Muscle layer of duodenum (tissue), 2 donors: Measurements from ENCODE around the gene PAQR9.
"Not testable (repeated sequence)": the region's sequence is repeated elsewhere in the genome, so short reads cannot be mapped to it uniquely, and the experiment has no call there.

ENCODE experiments used
- H3K27ac ChIP-seq: one replicate; pipeline ENCODE4 v1.7.0; 2013; ENCODE audit warnings: mild to moderate bottlenecking, low read length
- H3K27me3 ChIP-seq: one replicate; pipeline ENCODE4 v1.7.0; 2013; ENCODE audit warnings: low read depth, mild to moderate bottlenecking, control low read depth, low read length
- H3K36me3 ChIP-seq, 2 donors: one replicate each; pipeline ENCODE4 v1.7.0; 2013; ENCODE audit warnings: low read length in 2 of 2, control low read depth in 1 of 2, mild to moderate bottlenecking in 1 of 2; ENCODE audit not compliant: insufficient read depth in 2 of 2, control insufficient read depth in 1 of 2
- H3K4me1 ChIP-seq, 2 donors: one replicate each; pipeline ENCODE4 v1.7.0; 2013; ENCODE audit warnings: low read length in 2 of 2, mild to moderate bottlenecking in 2 of 2, control low read depth in 1 of 2, moderate library complexity in 1 of 2; ENCODE audit not compliant: insufficient read depth in 2 of 2, control insufficient read depth in 1 of 2
- H3K4me3 ChIP-seq, 2 donors: one replicate each; pipeline ENCODE4 v1.7.0; 2013; ENCODE audit warnings: low read length in 2 of 2, low read depth in 1 of 2, mild to moderate bottlenecking in 1 of 2
- H3K9me3 ChIP-seq, 2 donors: one replicate each; pipeline ENCODE4 v1.7.0; 2013; ENCODE audit warnings: low read length in 2 of 2, control low read depth in 1 of 2, mild to moderate bottlenecking in 1 of 2; ENCODE audit not compliant: control insufficient read depth in 1 of 2
- donor health status: healthy.

The PAQR9 gene

DNA sequence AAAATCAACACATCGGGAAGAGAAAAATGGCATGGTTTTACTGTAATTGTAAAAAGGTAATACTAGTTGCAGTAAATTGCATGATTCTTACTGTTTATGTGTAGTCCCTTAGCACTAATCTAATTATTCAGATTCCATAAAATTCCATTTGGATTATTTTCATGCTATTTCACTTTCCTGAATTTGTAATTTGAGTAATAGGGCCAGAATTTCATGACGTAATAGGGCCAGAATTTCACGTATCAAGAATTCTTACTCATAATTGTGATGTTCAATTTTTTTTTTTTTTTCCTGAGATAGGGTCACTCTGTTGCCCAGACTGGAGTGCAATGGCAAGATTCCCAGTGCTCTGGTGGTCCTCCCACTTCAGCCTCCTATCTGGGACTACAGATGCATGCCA is 35.0 kb upstream of the PAQR9 start:
- Histone ChIP-seq H3K4me3 (no peak overlapping the region), H3K27me3 (no peaks in the 10 kb centered on the region), H3K9me3 (no peaks in the 10 kb centered on the region), H3K36me3 (peaks cover 0 to 15% of the 10 kb centered on the region in 2 donors), H3K4me1 (peaks cover 8 to 29% of the 10 kb centered on the region in 2 donors), H3K27ac (no peak overlapping the region)

DNA sequence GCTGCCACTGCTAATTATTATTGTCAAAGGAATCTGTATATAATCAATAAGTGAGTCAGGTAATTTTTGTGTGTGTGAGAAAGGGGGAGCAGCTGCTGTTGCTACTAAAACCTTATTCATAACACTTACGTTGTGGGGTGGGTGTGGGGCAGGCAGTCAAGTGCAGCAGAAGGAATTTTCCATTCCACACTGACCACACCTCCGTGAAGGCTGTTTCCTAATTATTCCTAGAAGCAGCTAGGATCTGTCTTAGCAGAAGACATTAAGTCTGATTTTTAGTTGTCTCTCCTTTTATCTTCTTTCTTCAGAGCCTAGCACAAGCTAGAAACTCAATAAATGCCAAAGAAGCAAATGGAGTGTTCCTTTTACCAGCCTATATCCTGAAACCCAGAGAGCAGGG is 33.9 kb upstream of the PAQR9 start:
- no peak overlapping the region for H3K4me3 ChIP-seq
- peaks cover 0 to 19% of the 10 kb centered on the region in 2 donors for H3K4me1 ChIP-seq
- H3K27me3 ChIP-seq: no peaks in the 10 kb centered on the region
- no peak overlapping the region for H3K27ac ChIP-seq
- H3K9me3 ChIP-seq: no peaks in the 10 kb centered on the region
- H3K36me3 ChIP-seq: peaks cover 0 to 15% of the 10 kb centered on the region in 2 donors

DNA sequence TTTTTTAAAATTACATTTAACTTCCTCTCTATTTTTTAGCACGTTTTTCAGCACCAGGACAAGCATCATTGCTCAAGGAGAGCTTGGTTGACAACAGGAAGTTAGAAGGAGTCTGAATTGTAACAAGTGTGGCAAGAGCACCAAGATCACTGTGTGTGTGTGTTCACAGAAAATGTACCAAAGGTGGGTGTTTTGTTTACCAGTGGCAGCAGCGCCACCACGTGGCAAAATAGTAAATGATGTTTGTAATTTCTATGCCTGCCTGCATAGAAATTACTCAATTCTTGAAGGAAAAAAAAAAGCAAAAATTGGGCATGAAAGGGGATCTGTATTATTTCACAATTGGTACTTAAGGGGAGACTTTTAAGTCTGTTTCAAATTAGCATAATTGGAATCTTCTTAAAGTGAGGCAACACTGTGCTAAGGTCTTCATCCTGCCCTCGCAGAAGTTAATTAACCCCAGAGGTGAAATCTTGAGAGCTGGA is 30.5 kb upstream of the PAQR9 start:
- peaks cover 0 to 5% of the 10 kb centered on the region in 2 donors for H3K4me1 ChIP-seq

DNA sequence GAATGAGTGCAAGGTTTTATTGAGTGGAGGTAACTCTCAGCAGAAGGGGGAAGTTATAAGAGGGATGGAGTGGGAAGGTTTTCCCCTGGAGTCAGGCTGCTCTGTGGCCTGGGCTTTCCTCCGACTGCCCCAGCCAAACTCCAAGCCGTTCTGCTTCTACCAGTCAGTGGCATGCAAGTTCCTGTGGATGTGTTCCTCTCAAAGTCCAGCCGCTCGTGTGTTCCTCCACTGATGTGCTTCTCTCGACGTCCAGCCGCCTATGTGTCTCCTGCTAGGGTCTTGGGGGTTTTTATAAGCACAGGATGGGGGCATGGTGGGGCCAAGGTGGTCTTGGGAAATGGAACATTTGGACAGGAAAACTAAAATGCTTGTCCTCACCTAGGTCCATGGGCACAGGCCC is 28.8 kb upstream of the PAQR9 start:
- Histone ChIP-seq H3K27me3 (no peaks in the 10 kb centered on the region), H3K27ac (no peak overlapping the region), H3K4me1 (peaks cover 0 to 3% of the 10 kb centered on the region in 2 donors), H3K4me3 (no peak overlapping the region), H3K9me3 (no peaks in the 10 kb centered on the region), H3K36me3 (no peaks in the 10 kb centered on the region)

More for the DNA sequence above, 30.5 kb upstream of the PAQR9 start:
- H3K27ac ChIP-seq: no peak overlapping the region
- H3K36me3 ChIP-seq: no peaks in the 10 kb centered on the region
- no peak overlapping the region for H3K4me3 ChIP-seq
- no peaks in the 10 kb centered on the region for H3K9me3 ChIP-seq
- H3K27me3 ChIP-seq: no peaks in the 10 kb centered on the region

DNA sequence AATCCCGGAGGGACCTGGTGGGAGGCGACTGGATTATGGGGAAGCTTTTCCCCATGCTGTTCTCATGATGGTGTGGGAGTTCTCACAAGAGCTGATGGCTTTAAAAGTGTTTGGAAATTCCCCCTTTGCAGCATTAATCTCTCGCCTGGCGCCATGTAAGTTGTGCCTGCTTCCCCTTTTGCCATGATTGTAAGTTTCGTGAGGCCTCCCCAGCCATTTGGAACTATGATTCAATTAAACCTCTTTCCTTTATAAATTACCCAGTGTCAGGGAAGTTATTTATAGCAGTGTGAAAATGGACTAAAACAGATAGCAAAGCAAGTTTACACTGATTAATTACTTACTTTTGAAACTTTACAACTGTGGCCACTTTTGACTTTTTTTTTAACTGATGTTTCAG is 27.2 kb upstream of the PAQR9 start:
- H3K36me3 ChIP-seq: no peaks in the 10 kb centered on the region
- no peaks in the 10 kb centered on the region for H3K27me3 ChIP-seq
- no peaks in the 10 kb centered on the region for H3K4me1 ChIP-seq

DNA sequence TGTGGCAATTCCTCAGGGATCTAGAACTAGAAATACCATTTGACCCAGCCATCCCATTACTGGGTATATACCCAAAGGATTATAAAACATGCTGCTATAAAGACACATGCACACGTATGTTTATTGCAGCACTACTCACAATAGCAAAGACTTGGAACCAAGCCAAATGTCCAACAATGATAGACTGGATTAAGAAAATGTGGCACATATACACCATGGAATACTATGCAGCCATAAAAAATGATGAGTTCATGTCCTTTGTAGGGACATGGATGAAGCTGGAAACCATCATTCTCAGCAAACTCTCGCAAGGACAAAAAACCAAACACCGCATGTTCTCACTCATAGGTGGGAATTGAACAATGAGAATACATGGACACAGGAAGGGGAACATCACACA is 25.4 kb upstream of the PAQR9 start:
- not testable (repeated sequence) for H3K36me3 ChIP-seq, H3K4me1 ChIP-seq, H3K27me3 ChIP-seq, H3K4me3 ChIP-seq, H3K27ac ChIP-seq, H3K9me3 ChIP-seq

More for the DNA sequence above, 27.2 kb upstream of the PAQR9 start:
- no peak overlapping the region for H3K27ac ChIP-seq
- H3K4me3 ChIP-seq: no peak overlapping the region
- H3K9me3 ChIP-seq: no peaks in the 10 kb centered on the region

DNA sequence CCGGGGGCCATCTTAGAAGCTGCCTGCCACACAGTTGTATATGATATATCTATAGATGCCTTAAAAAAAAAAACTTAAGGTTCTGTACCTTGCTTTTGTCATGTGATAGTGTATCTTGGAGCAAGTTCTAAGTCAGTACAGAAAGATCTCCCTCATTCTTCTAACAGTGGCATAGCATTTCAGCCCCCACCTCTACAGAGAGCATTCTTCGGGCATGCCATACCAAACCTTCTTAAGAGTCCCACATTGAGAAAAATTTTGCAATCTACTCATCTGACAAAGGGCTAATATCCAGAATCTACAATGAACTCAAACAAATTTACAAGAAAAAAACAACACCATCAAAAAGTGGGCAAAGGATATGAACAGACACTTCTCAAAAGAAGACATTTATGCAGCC is 24.7 kb upstream of the PAQR9 start:
- not testable (repeated sequence) for H3K27me3 ChIP-seq, H3K4me1 ChIP-seq, H3K9me3 ChIP-seq, H3K36me3 ChIP-seq, H3K4me3 ChIP-seq, H3K27ac ChIP-seq

DNA sequence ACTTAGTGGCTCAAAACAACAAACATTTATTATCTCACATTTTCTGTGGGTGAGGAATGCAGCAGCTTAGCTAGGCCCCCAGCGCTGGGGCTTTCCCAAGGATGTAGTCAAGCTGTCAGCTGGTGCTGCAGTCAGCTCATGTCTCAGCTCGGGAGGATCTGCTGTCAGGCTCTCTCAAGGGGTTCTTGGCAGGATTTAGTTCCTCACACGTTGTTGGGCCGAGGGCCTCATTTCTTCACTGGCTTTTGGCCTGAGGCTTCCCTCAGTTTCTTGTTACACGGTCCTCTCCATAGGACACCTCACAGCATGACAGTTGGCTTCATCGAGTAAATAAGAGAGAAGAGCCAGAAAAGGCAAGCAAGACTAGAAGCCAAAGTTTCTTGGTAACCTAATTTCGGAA is 24.2 kb upstream of the PAQR9 start:
- Histone ChIP-seq H3K27me3 (no peaks in the 10 kb centered on the region), H3K36me3 (no peaks in the 10 kb centered on the region), H3K9me3 (no peaks in the 10 kb centered on the region), H3K4me3 (no peak overlapping the region), H3K4me1 (no peaks in the 10 kb centered on the region), H3K27ac (no peak overlapping the region)

DNA sequence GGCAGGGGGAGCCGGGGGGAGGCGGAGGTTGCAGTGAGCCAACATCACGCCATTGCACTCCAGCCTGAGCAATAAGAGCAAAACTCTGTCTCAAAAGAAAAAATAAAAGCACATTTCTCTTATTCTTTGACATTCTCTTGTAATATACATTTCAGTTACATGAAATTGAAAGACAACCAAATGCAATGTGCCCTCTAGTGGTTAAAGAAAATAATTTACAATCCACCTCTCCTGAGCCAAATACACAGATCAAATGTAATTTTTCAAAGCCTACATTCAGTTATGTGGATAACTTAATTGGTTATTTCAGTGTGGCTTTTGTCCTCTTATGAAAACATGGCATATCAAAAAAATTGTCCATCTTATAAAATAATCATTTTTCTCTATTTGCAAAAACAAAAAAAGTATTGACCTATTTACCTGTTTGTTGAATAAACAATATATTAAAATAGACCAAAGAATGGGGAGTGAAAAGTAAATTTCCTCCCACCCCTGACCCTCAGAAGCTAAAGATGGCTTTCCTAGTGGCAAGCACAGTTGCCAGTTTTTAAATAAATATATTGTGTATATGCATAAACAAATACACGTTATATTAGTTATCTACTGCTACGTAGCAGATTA is 23.7 kb upstream of the PAQR9 start:
- no peaks in the 10 kb centered on the region for H3K36me3 ChIP-seq
- H3K4me3 ChIP-seq: no peak overlapping the region
- H3K27ac ChIP-seq: no peak overlapping the region
- no peaks in the 10 kb centered on the region for H3K9me3 ChIP-seq
- H3K4me1 ChIP-seq: no peaks in the 10 kb centered on the region
- H3K27me3 ChIP-seq: no peaks in the 10 kb centered on the region

DNA sequence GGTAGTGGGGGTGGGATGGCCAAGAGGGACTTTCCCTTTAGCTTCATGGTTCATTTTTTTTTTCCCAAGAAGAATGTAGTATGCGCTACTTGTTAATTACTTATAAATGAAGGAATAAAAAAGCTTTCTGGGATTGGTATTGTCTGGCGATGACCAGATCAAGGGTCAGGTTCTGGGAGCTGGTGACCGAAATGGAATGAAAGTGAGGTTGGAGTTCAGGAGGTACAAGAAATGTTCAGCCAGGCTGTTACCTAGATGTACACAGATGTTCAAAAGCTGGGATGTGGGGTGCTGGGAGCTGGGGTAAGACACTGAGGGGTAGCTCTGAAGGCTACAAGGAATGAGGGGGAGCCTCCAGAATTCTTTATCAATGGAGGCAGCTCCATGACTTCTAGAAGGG is 20.8 kb upstream of the PAQR9 start:
- no peaks in the 10 kb centered on the region for H3K36me3 ChIP-seq
- no peaks in the 10 kb centered on the region for H3K9me3 ChIP-seq
- no peaks in the 10 kb centered on the region for H3K27me3 ChIP-seq
- H3K27ac ChIP-seq: no peak overlapping the region
- H3K4me1 ChIP-seq: no peaks in the 10 kb centered on the region
- no peak overlapping the region for H3K4me3 ChIP-seq

DNA sequence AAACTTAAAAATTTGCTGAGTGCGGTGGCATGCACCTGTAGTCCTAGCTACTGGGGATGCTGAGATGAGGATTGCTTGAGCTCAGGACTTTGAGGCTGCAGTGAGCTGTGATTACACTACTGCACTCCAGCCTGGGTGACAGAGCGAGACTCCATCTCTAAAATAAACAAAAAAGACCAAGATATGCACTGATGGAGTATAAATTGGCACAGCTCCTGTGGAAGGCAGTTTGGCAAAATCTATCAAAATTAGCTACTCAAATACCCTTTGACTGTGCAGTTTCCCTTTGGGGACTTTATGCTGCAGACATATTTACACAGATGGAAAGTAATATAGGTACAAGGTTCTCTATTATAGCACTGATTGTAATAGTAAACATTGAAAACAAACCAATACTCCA is 19.8 kb upstream of the PAQR9 start:
- H3K4me3 ChIP-seq: no peak overlapping the region
- no peaks in the 10 kb centered on the region for H3K4me1 ChIP-seq
- H3K36me3 ChIP-seq: no peaks in the 10 kb centered on the region
- no peaks in the 10 kb centered on the region for H3K9me3 ChIP-seq
- no peak overlapping the region for H3K27ac ChIP-seq
- no peaks in the 10 kb centered on the region for H3K27me3 ChIP-seq

DNA sequence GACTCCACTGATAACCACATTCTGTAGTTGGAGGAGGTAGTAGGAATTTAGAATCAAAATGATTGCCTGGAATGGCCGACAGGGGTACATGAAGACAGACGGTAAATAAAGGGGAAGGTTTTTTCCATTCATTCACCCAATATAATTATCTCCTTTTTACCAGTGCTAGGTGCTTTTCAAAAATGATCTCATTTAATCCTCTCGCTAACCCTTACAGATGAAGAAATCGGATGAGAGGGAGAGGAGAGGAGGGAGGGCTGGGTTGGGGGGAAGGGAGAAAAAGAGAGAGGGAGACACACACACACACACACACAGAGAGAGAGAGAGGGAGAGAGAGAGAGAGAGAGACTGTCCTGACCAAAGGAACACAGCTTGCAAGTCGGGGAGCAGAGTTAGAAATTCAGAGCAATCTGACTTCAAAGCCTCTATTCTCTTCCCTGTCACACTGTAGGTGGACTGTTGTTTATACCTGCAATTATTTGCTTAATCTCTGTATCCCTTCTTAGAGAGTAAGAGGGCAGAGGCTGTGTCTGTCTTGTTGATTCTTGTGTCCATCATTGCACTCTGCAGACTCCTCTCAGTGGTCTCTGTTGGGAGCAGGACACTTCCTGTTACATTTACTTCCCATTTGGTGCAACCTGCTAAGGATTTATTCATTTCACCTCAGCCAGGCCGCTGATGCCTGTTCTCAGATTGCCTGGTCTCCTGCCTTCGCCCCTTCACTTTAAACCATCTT is 18.7 kb upstream of the PAQR9 start:
- Histone ChIP-seq H3K9me3 (no peaks in the 10 kb centered on the region), H3K4me1 (no peaks in the 10 kb centered on the region), H3K27ac (no peak overlapping the region), H3K4me3 (no peak overlapping the region), H3K27me3 (no peaks in the 10 kb centered on the region), H3K36me3 (no peaks in the 10 kb centered on the region)
